ENCODE results near the gene FHIT. TPM values are rescaled to one million over a fixed set of nuclear protein-coding genes. Genes with fewer than 3 reads are reported as not detected.

FHIT gene
- total RNA-seq, 1 donor from 2014 or later, result 23.8 TPM

DNA sequence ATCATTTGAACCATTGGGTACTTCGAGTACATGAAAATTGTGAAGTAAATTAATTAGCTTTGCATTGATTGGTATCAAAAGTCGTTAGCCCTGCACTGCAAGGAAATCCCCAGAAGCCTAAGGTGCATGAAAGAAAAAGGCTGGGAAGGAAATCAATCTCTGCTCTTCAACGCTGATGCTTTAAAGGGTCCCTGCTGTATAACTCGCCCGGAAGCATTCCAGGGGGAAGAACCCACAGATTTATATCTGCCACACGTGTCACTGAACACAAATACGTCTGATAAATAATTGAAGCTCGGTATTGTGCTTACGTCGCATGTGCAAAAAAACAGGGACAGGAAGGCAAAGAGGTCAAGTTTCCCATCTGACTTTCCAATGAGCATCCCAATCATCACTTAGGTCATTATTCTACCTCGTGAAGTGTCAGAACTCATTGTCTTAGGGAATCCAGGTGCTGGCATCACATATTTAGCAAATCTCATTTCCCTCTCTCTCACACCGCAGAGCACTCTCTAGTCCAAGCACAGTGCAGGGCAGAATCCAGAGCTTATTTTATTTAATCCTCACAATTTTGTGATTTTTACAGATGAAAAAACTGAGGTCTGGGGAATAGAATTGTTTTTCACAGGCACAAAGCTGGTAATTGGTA is 1397.1 kb downstream of the FHIT start:
- H3K4me3 Mint-ChIP-seq, result no peak overlapping the region
- no peaks in the 10 kb centered on the region for H3K27me3 Mint-ChIP-seq
- H3K36me3 Mint-ChIP-seq (ENCODE audit: low read depth), result peaks cover 27% of the 10 kb centered on the region
- DNase-seq, result no peak
- H3K27ac Mint-ChIP-seq, result no peak overlapping the region
- peaks cover 12% of the 10 kb centered on the region for H3K4me1 Mint-ChIP-seq
- H3K9me3 Mint-ChIP-seq, result peaks cover 6% of the 10 kb centered on the region
- intact Hi-C loops (cut with micrococcal nuclease), result no loop called here

DNA sequence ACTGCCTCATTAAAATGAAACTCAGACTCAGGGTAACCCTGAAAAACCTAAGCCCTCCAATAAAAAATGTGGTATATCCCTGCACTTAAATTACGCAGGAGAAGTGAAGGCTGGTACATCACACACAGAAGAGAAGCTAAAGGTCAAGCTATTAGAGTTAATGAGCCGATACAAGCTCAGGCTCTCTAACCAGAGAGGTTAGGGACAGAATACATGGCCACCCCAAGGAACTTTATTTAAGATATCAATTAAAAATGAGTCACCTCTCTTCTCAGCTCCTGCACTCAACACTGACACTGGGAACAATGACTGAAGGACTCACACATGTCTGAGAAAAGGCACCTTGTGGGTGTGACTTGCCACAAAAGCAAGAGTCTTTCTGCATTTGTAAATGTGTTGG is 1400.8 kb downstream of the FHIT start:
- Mint-ChIP-seq H3K4me3 (no peak overlapping the region), H3K27ac (no peak overlapping the region), H3K9me3 (peaks cover 20% of the 10 kb centered on the region), H3K27me3 (no peaks in the 10 kb centered on the region), H3K4me1 (no peaks in the 10 kb centered on the region), H3K36me3 (ENCODE audit: low read depth) (peaks cover 41% of the 10 kb centered on the region)
- intact Hi-C loops (cut with micrococcal nuclease), result no loop called here
- DNase-seq, result no peak

DNA sequence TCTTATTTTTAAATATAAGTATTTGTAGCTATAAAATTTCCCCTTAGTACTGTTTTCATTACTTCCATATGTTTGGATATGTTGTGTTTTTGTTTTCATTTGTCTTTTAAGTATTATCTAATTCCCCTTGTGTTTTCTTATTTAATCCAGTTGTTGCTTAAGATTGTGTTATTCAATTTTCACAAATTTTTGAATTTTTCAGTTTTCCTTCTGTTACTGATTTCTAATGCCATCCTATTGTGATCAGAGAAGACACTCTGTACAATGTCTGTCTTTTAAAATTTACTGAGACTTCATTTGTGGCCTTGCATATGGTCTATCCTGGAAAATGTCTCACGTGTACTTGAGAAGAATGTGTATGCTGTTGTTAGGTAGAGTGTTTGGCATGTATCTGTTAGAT is 1405.9 kb downstream of the FHIT start:
- intact Hi-C loops (cut with micrococcal nuclease), result no loop called here
- H3K9me3 Mint-ChIP-seq, result peaks cover 18% of the 10 kb centered on the region
- H3K27ac Mint-ChIP-seq, result no peak overlapping the region

DNA sequence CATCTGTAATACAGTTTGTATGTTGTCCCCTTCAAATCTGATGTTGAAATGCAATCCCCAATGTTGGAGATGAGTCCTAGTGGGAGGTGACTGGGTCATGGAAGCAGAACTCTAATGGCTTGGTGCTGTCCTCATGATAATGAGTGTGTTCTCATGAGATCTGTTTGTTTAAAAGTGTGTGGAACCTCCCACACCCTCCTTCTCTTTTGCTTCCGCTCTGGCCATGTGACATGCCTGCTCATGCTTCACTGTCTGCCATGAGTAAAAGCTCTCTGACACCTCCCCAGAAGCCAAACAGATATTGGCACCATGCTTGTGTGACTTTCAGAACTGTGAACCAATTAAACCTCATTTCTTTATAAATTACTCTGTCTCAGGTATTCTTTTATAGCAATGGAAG is 1407.4 kb downstream of the FHIT start:
- H3K27me3 Mint-ChIP-seq, result no peaks in the 10 kb centered on the region
- no peak for DNase-seq
- H3K9me3 Mint-ChIP-seq, result peaks cover 18% of the 10 kb centered on the region
- peaks cover 14% of the 10 kb centered on the region for H3K4me1 Mint-ChIP-seq
- no peak overlapping the region for H3K4me3 Mint-ChIP-seq
- H3K36me3 Mint-ChIP-seq (ENCODE audit: low read depth), result peaks cover 36% of the 10 kb centered on the region
- H3K27ac Mint-ChIP-seq, result no peak overlapping the region
- intact Hi-C loops (cut with micrococcal nuclease), result no loop called here

More for the DNA sequence above, 1405.9 kb downstream of the FHIT start:
- DNase-seq, result no peak
- Mint-ChIP-seq H3K4me1 (peaks cover 6% of the 10 kb centered on the region), H3K4me3 (no peak overlapping the region), H3K36me3 (ENCODE audit: low read depth) (peaks cover 38% of the 10 kb centered on the region), H3K27me3 (no peaks in the 10 kb centered on the region)

DNA sequence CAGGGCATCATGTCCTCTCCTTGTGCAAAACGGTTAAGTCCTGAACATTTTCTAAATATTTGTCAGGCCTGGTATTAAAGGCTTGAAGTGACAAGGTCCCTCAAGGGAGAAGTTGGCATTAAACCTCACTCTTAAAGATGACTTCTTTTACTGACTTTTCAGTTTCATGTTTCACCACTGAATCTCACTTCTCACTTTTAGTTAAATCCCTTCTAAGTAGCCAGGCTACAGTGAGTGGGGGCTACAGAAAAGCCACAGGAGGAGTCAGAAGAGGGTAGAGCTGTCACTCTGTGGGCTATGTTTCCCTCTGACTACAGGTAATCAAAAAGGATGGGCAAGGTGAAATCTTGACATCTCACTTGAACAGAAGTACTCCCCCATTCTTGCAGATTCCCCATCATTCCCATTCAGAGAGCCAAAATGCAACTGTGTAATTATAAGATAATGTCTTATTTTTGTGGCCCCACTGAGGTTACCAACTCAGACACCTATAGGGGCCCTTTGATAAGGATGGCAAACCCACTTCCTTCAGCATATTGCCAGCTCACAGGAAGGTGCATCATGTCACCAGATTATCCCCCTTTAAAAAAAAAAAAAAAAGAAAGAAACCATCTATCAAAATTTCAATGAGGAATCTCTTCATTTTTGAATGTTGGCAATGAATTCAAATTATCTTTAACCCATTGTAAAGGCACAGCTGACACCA is 1411.3 kb downstream of the FHIT start:
- H3K27me3 Mint-ChIP-seq, result no peaks in the 10 kb centered on the region
- peak overlapping the region; percentile 13 for H3K27ac Mint-ChIP-seq
- H3K36me3 Mint-ChIP-seq (ENCODE audit: low read depth), result peaks cover 26% of the 10 kb centered on the region
- peaks cover 13% of the 10 kb centered on the region for H3K9me3 Mint-ChIP-seq
- H3K4me1 Mint-ChIP-seq, result peaks cover 14% of the 10 kb centered on the region
- no peak overlapping the region for H3K4me3 Mint-ChIP-seq
- no peak for DNase-seq
- intact Hi-C loops (cut with micrococcal nuclease), result no loop called here

DNA sequence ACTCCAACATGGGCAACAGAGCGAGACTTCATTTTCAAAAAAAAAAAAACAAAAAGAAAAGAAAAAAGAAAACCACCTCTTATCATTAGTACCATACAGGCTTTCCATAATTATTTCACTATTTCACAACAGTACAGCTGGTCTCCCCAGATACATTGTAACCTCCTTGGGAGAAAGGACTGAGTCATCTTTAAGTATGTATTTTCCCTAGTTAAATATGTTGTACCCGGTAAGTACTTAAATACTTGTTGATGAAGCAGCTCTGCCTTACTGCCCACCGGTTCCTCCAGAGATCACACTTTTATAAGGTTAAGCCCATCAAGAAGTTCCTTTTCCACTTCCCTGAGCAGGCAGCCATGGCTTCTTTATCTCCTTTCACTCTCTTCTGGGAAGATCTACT is 1412.0 kb downstream of the FHIT start:
- H3K4me3 Mint-ChIP-seq, result no peak overlapping the region
- no peaks in the 10 kb centered on the region for H3K27me3 Mint-ChIP-seq
- intact Hi-C loops (cut with micrococcal nuclease), result no loop called here
- H3K4me1 Mint-ChIP-seq, result peaks cover 14% of the 10 kb centered on the region
- peaks cover 15% of the 10 kb centered on the region for H3K9me3 Mint-ChIP-seq
- DNase-seq, result no peak
- H3K36me3 Mint-ChIP-seq (ENCODE audit: low read depth), result peaks cover 25% of the 10 kb centered on the region
- H3K27ac Mint-ChIP-seq, result no peak overlapping the region

DNA sequence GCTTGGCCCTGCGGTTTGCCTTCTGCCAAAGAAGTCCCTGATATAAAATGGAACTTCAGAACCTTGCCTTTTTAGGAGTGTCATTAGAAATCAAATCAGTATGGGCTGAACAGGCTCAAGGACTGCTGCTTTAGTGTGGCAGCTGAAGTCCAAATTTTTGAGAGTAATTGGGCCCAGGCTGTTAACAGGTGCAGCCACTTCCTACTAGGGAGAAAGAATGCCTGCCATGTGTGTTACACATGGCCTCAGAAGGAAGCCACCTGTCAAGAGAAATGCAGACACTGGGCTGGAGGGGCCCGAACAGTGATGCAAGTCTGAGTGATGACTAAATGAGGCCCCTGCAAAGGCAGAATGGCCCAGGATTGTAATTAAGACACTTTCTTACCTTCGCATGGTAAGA is 1414.7 kb downstream of the FHIT start:
- H3K36me3 Mint-ChIP-seq (ENCODE audit: low read depth), result peaks cover 26% of the 10 kb centered on the region
- H3K4me3 Mint-ChIP-seq, result no peak overlapping the region
- H3K27ac Mint-ChIP-seq, result no peak overlapping the region
- intact Hi-C loops (cut with micrococcal nuclease), result no loop called here
- no peaks in the 10 kb centered on the region for H3K27me3 Mint-ChIP-seq
- H3K9me3 Mint-ChIP-seq, result peaks cover 26% of the 10 kb centered on the region
- peaks cover 14% of the 10 kb centered on the region for H3K4me1 Mint-ChIP-seq
- no peak for DNase-seq

DNA sequence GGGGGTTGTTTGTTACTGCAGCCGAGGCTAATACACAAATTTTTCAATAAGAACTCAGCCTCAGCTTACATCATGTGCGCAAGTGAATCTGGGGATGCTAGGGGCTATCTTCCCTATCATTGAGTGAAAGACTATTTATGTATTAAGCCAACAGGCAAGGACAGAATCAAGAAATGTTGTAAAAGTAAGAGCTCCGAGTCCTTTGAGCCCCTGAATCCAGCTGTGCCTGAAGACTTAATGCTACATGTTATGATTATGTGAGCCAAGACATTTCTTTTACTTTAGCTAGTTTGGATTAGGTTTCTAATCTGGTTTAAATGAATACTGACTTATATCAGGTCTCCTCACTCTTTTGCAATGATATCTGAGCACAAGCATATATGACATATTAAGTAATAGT is 1418.5 kb downstream of the FHIT start:
- intact Hi-C loops (cut with micrococcal nuclease), result no loop called here
- H3K4me1 Mint-ChIP-seq, result no peaks in the 10 kb centered on the region
- no peaks in the 10 kb centered on the region for H3K27me3 Mint-ChIP-seq
- no peak overlapping the region for H3K4me3 Mint-ChIP-seq
- H3K36me3 Mint-ChIP-seq (ENCODE audit: low read depth), result peaks cover 23% of the 10 kb centered on the region
- no peak overlapping the region for H3K27ac Mint-ChIP-seq
- peaks cover 22% of the 10 kb centered on the region for H3K9me3 Mint-ChIP-seq
- no peak for DNase-seq

DNA sequence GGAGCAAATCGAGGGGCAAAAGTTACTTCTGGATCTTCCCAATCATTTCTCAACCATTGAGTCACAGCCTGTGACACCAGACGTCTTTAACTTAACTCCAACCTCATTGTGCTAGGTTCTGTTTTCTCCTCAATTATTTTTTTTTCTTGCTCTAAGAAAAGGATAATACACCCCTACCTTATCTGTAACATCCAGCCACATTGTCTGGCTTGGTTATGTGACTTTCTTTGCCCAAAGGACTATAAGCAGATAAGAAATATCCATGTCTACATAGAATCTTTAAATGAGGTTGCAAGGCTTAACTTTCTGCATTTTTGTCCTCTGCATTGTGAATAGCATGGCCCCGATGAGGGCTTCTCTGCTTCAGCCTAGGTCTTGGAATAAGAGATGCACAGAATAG is 1419.0 kb downstream of the FHIT start:
- H3K27me3 Mint-ChIP-seq, result no peaks in the 10 kb centered on the region
- no peaks in the 10 kb centered on the region for H3K4me1 Mint-ChIP-seq
- no peak for DNase-seq
- intact Hi-C loops (cut with micrococcal nuclease), result no loop called here
- H3K27ac Mint-ChIP-seq, result no peak overlapping the region
- peaks cover 22% of the 10 kb centered on the region for H3K9me3 Mint-ChIP-seq
- H3K4me3 Mint-ChIP-seq, result no peak overlapping the region
- peaks cover 23% of the 10 kb centered on the region for H3K36me3 Mint-ChIP-seq (ENCODE audit: low read depth)

DNA sequence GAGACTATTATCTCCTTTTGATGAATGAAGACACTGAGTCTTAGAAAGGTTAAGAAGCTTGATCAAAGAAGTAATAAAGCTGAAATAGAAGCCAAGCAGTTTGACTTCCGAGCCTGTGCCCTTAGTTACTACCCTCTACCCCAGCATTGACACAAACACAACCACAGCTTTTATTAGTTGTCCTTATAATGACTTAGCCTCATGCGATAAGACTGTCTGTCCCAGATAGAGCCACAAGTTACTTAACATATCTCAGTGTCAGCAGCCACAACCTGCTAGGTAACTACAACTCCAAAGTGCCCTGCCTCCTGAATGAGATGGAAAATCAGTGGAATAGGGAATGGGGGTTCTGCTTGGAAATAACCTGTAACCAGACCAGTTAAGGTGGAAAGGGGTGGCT is 1419.9 kb downstream of the FHIT start:
- intact Hi-C loops (cut with micrococcal nuclease), result no loop called here
- H3K36me3 Mint-ChIP-seq (ENCODE audit: low read depth), result peaks cover 23% of the 10 kb centered on the region
- DNase-seq, result no peak

DNA sequence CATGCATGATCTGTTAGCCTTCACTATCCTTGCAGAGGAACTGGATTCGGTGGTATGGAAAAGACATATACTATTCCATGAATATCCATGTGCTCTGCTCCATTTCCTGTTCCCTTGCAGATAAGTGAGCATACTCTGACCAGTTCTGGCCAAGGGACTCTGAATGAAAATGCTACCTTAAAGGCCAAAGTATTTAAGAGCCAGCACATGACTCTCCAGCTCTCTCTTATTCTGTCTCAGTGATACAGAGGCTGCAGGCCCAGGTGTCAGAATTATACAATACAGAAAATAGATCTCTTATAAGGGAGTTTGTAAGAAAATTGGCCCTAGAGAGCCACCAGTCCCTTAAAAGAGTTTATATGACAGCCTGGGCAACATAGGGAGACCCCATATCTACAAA is 1421.7 kb downstream of the FHIT start:
- DNase-seq, result no peak
- Mint-ChIP-seq H3K27ac (no peak overlapping the region), H3K36me3 (ENCODE audit: low read depth) (peaks cover 19% of the 10 kb centered on the region), H3K4me3 (no peak overlapping the region), H3K27me3 (no peaks in the 10 kb centered on the region), H3K9me3 (peaks cover 12% of the 10 kb centered on the region), H3K4me1 (no peaks in the 10 kb centered on the region)
- intact Hi-C loops (cut with micrococcal nuclease), result no loop called here

More for the DNA sequence above, 1419.9 kb downstream of the FHIT start:
- peaks cover 22% of the 10 kb centered on the region for H3K9me3 Mint-ChIP-seq
- no peaks in the 10 kb centered on the region for H3K4me1 Mint-ChIP-seq
- H3K27ac Mint-ChIP-seq, result no peak overlapping the region
- no peaks in the 10 kb centered on the region for H3K27me3 Mint-ChIP-seq
- H3K4me3 Mint-ChIP-seq, result no peak overlapping the region

DNA sequence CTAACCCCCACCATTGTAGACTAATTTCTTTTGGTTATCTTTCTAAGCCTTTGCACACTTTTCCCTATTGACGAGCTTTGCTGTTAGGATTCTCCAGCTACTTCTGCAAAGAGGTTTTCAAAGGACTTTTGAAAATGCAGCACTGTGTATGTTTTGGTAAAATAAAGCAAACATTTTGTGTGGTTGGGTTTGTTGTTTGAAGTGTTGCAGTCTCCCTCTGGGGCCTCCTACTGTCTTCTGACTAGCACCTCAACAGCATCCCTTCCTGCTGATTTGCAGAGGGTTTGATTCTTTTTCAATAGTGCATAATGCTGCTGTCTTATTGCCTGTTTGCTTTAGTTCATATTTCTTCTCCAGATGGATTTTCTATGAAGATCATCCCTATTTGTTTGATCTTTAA is 1426.4 kb downstream of the FHIT start:
- H3K27me3 Mint-ChIP-seq, result no peaks in the 10 kb centered on the region
- H3K4me3 Mint-ChIP-seq, result no peak overlapping the region
- no peak overlapping the region for H3K27ac Mint-ChIP-seq
- intact Hi-C loops (cut with micrococcal nuclease), result no loop called here
- H3K36me3 Mint-ChIP-seq (ENCODE audit: low read depth), result peaks cover 25% of the 10 kb centered on the region
- DNase-seq, result no peak
- H3K4me1 Mint-ChIP-seq, result peaks cover 5% of the 10 kb centered on the region
- H3K9me3 Mint-ChIP-seq, result peaks cover 25% of the 10 kb centered on the region

DNA sequence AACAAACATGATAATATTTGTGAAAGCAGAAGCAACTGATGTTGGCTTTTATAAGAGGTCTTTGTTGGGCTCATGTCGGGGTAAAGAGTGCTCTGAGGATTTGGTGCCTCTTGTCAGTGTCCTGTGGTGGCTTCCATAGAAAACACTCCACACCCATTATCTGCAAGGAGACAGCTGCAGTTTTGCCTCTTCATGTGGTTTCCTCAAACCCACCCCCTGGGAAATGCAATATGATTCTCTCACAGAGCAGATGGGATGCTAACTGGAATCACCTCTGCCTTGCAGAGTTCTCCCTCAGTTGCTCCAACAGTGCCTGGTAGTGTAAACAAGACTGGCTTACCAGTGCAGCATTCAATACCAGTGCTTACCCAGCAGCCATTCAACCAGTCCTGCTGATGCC is 1430.0 kb downstream of the FHIT start:
- Mint-ChIP-seq H3K4me1 (peaks cover 5% of the 10 kb centered on the region), H3K27me3 (no peaks in the 10 kb centered on the region), H3K4me3 (no peak overlapping the region), H3K9me3 (peaks cover 25% of the 10 kb centered on the region), H3K27ac (no peak overlapping the region), H3K36me3 (ENCODE audit: low read depth) (peaks cover 30% of the 10 kb centered on the region)
- DNase-seq, result no peak
- intact Hi-C loops (cut with micrococcal nuclease), result no loop called here

DNA sequence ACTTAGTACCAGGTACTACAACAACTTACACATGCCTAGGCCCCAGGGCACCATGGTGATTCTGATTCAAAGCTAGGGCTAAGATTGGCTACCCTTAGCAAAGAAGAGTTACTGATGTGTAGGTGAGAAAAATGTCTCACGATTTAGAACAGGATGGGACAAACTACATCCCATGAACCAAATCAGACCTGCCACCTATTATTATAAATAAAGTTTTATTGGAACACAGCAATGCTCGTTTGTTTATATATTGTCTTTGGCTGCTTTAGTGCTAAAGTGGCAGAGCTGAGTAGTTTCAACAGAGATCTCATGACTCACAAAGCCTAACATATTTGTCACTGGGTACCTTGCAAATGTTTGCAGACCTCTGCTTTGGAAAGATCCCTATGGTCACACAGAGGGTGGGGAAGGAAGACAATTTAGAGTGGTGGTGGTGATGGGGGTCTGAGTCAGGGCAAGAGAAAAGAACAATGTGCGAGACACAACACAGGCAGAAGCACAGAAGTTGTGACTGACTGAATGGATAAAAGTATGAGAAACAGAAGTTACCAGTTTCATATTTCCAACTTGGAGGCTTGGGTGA is 1430.8 kb downstream of the FHIT start:
- Mint-ChIP-seq H3K27me3 (no peaks in the 10 kb centered on the region), H3K4me1 (peaks cover 5% of the 10 kb centered on the region), H3K9me3 (peaks cover 25% of the 10 kb centered on the region), H3K27ac (no peak overlapping the region), H3K4me3 (no peak overlapping the region), H3K36me3 (ENCODE audit: low read depth) (peaks cover 34% of the 10 kb centered on the region)
- intact Hi-C loops (cut with micrococcal nuclease), result no loop called here
- DNase-seq, result no peak
